ENCODE results near the gene COMMD1.
"Not testable (repeated sequence)": the region's sequence is repeated elsewhere in the genome, so short reads cannot be mapped to it uniquely, and the experiment has no call there.

The COMMD1 gene

DNA sequence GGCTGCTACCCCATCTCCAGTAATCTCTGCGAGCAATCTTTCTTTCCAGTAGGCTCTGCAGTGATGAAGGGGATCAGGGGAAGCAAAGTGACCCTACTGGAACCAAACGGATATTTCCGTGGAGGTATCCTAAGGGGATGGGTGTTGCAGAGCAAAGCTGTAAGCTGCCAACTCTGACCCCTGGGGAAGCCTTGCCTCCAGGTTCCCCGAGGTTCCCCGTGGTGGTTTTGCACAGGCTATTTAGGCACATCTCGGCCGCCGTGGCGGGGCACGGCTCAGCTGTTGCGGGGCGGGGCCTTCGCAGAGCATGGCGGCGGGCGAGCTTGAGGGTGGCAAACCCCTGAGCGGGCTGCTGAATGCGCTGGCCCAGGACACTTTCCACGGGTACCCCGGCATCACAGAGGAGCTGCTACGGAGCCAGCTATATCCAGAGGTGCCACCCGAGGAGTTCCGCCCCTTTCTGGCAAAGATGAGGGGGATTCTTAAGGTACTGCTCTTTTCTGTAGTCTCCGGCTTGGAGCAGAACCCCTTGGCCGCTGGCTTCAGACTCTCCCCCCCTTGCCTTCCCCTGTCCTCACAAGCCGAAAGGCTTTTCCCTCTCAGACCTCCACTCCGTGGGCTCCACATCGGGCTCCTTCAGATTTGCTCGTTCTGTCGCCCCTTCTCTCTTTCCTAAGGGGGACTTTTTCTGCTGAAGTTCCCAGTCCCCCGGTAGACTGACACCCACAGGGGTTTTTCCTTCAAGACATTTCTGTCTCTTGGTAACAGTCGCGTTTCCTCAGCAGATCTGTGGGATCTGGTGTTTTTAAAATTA, at the start of gene COMMD1:
TSS of gene COMMD1 (plus strand) at position 303 of the 814 bp plus-strand sequence. CDS start at position 308, 5 bp downstream.
- peak; percentile 83 for DNase-seq (ENCODE audit: low spot score)

DNA sequence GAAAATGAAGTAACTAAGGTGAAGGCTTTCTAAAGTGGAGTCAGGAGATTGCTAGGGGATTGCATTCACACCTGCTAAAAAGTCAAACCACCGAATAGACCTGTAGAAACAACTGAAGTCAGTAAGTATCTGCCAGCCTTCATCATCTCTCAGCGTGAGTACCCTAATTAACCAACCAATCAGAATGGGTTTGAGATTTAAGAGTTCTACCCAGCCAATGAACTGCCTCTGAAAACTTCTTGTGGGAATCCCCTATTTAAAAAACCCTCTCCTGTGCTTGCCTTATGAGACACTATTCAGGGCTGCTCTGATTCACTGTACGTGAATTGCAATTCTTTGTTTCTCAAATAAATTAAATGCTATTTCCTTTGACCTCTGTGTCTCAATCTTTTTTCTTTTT, 48.2 kb upstream of the COMMD1 start:
- no peak for DNase-seq (ENCODE audit: low spot score)

DNA sequence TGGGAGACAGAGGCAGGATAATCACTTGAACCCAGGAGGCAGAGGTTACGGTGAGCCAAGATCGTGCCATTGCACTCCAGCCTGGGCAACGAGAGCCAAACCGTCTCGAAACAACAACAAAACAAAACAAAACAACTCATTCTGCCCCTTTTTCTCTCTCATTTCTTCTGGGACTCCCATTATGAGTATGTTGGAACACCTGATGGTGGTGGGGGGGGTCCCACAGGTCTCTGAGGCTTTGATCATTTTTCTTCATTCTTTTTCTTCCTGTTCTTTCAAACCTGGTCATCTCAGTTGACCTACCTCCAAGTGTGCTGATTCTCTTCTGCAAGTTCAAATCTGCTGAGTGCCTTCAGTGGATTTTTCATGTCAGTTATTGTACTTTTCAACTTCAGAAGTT, 43.4 kb upstream of the COMMD1 start:
- DNase-seq (ENCODE audit: low spot score), result no peak

DNA sequence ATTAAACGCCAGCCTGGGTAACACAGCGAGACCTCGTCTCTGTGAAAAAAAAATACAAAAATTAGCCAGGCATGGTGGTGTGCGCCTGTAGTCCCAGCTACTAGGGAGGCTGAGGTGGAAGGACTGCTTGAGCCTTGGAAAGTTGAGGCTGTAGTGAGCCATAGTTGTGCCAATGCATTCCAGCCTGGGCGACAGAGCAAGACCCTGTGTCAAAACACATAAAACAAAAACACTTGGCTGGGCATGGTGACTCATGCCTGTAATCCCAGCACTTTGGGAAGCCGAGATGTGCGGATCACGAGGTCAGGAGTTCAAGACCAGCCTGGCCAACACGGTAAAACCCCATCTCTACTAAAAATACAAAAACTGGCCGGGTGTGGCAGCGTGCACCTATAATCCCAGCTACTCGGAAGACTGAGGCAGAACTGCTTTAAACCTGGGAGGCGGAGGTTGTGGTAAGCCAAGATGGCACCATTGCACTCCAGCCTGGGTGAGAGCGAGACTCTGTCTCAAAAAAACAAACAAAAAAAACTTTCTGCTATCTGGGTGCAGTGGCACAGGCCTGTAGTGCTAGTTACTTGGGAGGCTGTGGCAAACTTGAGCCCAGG, 38.9 kb upstream of the COMMD1 start:
- not testable (repeated sequence) for DNase-seq (ENCODE audit: low spot score)

DNA sequence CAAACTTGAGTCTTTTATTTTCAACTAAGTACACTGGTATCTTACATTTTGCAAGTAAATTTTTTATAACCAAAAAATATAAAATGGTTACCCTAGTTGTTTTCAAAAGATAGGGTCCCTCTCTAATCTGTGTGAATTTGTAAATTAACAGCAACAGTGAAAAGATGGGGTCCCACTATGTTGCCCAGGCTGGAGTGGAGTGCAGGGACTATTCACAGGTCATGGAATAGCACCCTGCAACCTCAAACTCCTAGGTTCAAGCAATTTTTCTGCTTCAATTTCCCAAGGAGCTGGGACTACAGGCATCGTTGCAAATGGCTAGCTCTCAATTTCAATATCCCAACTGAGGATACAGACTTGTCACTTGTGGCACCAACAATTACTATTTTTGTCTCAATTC, 29.1 kb upstream of the COMMD1 start:
- DNase-seq (ENCODE audit: low spot score), result no peak

DNA sequence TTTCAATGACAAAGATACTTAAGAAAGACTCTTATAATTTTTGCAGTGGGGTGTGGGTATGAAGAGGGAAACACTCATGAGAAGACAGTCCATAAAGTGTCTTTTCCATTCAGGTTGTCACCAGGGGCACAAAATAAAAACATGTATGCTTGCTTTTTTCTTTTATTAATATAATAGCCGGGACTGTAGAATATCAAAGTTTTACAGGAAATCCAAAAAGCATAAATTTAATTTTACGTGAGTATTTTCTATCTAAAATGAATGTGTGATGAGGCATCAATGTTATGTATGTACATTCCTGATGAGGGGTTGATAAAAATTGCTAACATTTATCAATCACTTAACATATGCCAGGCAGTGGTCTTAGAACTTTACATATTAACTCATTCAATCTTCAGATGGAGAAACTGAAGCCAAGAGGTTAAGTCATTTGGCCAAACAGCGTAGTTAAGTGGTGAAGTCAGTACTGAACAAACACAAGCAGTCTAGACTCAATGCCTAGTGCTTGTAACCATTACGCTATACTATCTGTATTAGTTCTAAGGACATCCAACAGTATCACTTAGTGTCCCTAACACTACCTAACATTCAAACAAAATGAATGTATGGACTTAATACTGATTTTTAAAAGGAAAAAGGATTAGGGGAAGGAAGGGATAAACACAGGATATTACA, 27.8 kb upstream of the COMMD1 start:
- no peak for DNase-seq (ENCODE audit: low spot score)

DNA sequence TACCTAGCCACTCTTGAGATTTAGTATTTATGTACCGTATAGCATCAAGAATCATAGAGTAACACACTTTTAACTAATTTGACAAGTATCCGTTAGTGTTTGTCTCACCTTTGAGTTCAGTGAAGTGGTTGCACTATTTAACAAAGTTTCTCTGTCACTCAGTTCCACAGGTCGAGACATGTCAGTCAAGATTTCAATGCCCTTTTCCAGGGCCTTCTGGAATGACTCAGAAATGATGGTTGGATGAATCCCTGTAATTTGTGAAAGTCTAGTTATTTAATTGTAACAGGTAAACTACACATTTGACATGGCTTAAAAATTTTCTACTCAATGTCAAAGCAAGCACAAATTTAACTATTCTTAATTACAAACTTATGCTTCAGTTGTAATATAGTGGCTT, 26.7 kb upstream of the COMMD1 start:
- no peak for DNase-seq (ENCODE audit: low spot score)

DNA sequence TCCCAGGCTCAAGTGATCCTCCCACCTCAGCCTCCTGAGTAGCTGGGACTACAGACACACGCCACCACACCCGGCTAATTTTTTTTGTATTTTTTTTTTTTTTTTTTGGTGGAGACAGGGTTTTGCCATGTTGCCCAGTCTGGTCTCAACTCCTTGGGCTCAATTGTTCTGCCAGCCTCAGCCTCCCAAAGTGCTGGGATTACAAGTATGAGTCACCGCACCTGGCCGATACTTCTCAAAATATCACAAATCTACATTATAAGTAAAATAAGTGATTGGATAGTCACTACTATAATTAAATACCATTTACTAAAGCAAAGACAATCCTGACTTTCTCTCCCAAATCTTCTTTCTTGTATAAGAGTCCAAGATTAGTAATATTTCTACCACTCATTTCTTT, 26.1 kb upstream of the COMMD1 start:
- DNase-seq (ENCODE audit: low spot score), result not testable (repeated sequence)

DNA sequence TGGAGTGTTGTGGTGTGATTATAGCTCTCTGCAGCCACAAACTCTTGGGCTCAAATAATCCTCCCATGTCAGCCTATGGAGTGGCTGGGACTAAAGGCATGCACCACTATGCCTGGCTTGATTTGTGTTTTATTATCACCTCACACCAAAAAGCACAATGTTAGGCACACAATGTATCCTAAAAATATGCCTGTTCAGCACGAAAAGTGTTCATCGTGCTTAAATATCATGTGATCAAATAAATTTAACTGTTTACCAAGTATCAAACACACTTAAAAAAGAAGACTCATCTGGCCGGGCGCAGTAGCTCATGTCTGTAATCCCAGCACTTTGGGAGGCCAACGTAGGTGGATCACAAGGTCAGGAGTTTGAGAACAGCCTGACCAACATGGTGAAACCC, 22.6 kb upstream of the COMMD1 start:
- no peak for DNase-seq (ENCODE audit: low spot score)

DNA sequence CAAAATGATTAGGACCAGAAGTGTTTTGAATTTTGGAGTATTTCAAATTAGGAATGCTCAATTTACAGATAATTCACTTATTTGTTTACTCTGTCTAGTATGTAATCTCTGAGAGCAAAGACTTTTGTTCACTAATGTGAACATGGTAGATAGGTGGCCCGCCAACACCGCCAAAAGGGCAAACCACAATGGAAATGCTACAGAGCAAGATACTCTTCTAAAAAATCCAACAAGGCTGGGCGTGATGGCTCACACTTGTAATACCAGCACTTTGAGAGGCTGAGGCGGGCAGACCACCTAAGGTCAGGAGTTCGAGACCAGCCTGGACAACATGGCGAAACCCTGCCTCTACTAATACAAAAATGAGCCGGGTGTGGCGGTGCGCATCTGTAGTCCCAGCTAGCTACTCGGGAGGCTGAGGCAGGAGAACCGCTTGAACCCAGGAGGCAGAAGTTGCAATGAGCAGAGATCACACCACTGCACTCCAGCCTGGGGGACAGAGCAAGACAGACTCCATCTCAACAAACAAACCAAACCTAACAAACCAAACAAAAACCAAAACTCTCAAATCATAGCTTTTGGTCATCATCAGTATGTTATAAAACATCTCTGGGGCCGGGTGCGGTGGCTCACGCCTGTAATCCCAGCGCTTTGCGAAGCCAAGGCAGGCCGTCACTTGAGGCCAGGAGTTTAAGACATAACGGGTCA, 19.4 kb upstream of the COMMD1 start:
- no peak for DNase-seq (ENCODE audit: low spot score)

DNA sequence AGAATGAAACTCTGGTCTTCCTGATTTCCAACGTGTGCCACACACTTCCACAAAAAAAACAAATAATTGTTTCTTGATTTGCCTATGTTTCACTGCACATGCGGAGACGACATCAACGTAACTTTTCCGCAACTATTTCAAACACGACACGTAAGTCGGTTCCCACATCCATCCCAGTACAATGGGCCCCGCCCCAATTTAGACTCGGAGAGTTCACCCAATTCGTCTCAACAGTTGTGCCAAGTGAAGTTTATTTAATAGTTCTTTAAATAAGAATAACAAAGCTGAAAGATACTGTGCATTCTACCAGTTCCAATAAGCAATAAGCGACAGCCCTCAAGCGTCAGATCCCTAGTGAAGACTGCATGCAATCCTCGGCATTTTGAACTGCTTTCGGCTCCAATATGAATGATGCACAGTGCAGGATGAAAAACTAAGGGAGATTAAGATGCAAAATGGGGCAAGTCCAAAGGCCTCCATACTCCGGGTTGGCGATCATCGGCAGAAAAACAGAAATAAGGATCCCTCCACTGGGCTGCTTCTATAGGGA, 17.7 kb upstream of the COMMD1 start:
- no peak for DNase-seq (ENCODE audit: low spot score)

DNA sequence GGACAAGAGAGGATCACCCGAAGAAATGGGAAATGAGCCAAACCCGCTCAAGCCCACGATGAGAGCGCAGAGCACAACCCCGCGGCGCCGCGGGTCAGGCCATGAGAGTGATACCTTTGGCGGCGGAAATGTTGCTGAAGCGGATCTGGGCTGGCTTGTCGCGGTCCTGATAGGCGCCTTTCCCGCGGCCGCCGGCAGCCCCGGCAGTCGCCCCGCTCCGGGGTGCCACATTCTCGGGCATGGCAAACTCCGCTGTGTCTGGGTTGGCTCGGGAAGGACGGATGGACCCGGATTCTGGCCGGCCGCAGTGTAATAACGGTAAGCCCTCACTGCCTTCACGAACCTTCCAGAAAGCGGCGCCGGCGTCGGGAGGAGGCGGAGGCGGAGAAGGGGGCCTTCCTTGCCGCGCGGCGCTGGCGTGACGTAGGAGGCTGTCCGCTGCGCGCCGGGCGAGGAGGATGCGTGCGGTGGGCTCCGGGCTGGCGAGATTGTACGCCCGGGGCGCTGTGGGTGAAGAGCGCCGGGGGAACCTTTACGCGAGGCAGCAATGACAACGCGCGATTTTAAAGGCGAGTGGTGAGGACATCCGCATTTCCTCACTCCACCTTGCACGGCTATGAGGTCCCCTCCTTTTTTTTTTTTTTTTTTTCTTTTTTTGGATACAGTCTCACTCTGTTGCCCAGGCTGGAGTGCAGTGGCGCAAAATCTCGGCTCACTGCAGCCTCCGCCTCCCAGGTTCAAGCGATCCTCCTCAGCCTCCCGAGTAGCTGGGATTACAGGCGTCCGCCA, 17.0 kb upstream of the COMMD1 start, which contains the start of gene CCT4:
TSS of gene CCT4 (minus strand) at position 390 of the 789 bp plus-strand sequence. CDS start at position 241, 149 bp downstream.
- peak; percentile 89 for DNase-seq (ENCODE audit: low spot score)

DNA sequence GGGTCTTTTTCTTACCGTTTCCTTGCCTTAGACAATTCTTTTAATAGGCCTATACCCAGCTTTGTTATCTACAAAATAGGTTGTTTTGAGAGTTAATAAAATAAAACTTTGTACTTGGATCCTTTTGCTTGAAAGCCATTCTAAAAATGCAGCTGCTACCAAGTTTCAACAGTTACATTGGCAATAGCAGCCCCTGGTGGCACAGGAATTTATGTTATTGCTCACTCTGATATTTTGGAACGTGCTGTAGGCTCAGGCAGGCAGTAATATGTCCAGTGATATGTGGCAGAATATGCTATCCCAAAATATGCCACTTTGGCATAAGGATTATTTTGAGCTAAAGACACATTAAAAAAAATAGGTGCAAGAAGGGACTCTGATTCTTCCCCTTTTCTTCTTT, 6.7 kb upstream of the COMMD1 start:
- no peak for DNase-seq (ENCODE audit: low spot score)

DNA sequence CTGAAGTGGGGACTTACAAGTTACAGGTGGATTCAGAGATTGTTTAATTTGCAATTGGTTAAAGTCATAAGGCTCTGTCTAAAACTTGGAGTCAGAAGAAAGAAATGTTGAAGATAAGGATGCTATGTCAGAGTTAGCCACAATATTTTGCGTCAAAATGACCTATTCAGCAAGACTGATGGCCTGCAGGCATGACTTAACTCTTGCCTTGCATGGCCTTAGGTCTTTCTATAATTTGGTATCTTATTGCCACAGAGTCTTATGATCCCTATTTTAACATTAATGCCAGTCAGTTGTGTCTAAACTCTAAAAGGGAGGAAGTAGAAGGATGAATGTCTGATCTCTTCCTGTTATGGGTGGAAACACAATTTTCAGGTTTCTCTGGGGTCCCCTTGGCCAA, 5.2 kb upstream of the COMMD1 start:
- no peak for DNase-seq (ENCODE audit: low spot score)

DNA sequence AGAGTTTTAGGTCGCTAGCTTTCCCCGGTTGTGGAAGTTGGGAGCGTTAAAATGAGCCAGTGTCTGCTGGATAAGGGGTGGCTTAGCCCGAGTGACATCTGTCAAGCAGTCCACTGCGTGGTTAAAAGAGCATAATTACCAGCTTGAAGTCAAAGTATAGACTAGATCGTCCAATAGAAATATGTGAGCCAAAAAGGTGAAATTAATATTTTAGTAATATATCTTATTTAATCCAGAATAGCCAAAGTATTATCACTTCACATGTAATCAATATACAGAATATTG, 654 bp downstream of the COMMD1 start:
- no peak for DNase-seq (ENCODE audit: low spot score)

DNA sequence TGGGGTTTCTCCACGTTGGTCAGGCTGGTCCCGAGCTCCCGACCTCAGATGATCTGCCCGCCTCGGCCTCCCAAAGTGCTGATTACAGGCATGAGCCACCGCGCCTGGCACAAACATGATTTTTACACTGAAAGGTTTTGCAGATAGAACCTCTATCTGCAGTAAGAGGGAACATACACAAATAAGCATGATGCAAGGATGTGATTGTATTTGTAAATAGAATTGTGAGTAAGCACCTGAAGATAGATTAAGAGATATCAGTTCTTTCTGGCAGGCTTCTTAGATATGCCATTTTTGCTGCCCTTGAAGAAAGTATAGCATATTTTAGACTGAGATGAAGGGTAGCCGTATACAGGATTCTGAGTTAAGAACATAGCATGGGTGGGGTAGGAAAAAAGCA, 3.6 kb downstream of the COMMD1 start:
- DNase-seq (ENCODE audit: low spot score), result no peak

DNA sequence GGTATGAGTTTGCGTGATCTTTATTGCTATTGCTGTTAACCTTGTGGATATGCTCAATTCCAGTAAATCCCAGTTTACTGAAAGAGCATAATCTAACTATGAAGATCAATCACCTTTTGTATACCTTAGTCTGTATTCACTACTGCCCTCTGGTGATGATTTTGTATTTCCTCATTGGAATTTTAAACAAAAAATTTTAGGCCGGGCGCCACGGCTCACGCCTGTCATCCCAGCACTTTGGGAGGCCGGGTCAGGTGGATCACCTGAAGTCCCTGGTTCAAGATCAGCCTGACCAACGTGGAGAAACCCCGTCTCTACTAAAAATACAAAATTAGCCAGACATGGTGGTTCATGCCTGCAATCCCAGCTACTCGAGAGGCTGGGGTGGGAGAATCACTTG, 5.1 kb downstream of the COMMD1 start:
- DNase-seq (ENCODE audit: low spot score), result no peak

DNA sequence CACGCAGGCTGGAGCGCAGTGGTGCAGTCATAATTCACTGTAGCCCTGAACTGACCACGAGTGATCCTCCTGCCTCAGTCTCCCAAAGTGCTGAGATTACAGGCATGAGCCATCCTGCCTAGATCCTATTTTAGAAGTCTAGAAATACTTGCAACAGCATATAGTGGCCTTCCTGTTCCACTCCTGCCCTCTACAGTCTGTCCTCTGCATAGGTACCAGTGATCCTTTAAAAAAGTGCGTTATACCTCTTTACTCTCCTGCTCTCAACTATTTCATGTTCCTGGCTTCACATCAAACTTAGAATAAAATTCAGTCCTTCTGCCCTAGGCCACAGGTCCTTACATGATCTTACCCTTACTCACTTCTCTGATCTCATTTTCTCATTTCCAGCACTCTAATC, 6.0 kb downstream of the COMMD1 start:
- DNase-seq (ENCODE audit: low spot score), result no peak

DNA sequence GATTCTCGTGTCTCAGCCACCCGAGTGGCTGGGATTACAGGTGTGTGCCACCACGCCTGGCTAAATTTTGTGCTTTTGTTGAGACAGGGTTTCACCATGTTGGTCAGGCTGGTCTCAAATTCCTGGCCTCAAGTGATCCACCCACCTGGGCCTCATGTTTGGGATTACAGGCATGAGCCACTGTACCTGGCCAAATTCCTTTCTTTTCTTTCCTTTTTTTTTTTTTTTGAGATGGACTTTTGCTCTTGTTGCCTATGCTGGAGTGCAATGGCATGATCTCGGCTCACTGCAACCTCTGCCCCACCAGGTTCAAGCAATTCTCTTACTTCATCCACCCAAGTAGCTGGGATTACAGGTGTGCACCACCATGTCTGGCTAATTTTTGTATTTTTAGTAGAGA, 9.3 kb downstream of the COMMD1 start:
- not testable (repeated sequence) for DNase-seq (ENCODE audit: low spot score)

DNA sequence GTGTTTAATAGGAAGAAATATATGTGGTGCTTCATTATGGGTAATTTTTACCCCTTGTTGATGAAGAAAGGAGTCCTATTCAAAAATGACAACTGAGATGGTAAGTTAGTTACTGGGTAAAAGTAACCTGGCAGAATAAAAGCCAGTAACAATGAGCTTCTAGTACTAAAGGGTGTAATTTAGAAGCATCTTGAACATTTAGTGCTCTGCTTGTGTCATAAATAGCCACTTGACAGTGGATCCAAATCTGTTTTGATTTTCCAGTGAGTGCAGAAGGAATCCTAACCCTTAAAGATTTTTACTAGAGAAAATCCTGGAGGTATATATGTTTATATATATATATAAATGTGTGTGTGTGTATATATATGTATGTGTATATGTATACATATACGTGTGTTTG, 15.1 kb downstream of the COMMD1 start:
- DNase-seq (ENCODE audit: low spot score), result no peak

DNA sequence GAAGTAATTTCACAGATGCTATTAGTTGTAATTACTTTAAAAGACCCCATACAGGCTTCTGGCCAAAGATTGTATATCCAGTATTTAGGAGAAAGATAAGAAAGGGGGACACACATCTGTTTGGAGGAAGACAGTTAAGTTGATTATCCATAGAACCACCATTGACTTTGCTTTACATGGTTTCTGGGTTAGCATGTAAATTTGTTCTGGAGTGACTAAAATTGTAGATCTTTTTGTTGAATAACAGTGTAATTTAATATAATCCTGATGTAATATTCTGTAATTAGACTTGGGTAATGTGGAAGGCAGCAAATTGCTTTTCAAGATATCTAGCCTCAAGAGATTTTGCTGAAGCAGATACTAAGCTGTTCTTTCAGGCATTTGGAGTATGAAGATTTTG, 17.2 kb downstream of the COMMD1 start:
- no peak for DNase-seq (ENCODE audit: low spot score)
